Measurements from ENCODE around the gene RBBP4. TPM values are rescaled to one million over a fixed set of nuclear protein-coding genes. Genes with fewer than 3 reads are reported as not detected.

The RBBP4 gene
- total and polyA plus RNA-seq, 2 of the 13 experiments (the other 11 are each of a cell fraction or from before 2014, with no cell fraction given), result 64.4 to 166 TPM

DNA sequence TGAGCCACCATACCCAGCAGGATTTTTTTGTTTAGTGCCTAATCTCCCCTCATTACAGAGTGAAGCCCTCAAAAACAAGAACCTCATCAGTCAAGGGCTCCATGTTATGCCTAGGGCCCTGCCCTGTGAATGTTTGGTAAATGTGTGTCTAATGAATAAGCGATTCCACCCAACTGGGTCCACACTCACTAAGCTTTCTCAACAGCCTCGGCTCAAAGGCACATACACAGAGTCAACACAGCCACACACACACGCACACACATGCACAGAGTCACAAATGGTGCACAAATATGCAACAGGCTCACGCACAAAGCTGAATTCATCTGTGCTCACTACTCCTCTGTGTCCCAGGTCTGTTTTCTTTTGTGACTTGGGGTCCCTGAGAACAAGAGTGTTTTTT, 63.3 kb downstream of the RBBP4 start (continued):
- TF ChIP-seq, protein P1, sequence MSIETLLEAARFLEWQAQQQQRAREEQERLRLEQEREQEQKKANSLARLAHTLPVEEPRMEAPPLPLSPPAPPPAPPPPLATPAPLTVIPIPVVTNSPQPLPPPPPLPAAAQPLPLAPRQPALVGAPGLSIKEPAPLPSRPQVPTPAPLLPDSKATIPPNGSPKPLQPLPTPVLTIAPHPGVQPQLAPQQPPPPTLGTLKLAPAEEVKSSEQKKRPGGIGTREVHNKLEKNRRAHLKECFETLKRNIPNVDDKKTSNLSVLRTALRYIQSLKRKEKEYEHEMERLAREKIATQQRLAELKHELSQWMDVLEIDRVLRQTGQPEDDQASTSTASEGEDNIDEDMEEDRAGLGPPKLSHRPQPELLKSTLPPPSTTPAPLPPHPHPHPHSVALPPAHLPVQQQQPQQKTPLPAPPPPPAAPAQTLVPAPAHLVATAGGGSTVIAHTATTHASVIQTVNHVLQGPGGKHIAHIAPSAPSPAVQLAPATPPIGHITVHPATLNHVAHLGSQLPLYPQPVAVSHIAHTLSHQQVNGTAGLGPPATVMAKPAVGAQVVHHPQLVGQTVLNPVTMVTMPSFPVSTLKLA (IDR thresholded peaks at IDR 0.05), result no peak
- TF ChIP-seq YEATS4 (CRISPR knock-in tag; IDR thresholded peaks at IDR 0.05; ENCODE audit: borderline replicate concordance), result peak; percentile 42; the same call in 1 of the 2 replicates
- peak; percentile 53; the same call in 1 of the 2 replicates for TF ChIP-seq ZBTB20 (CRISPR knock-in tag; IDR thresholded peaks at IDR 0.05; ENCODE audit: borderline replicate concordance, low read depth)
- TF ChIP-seq, protein P2, sequence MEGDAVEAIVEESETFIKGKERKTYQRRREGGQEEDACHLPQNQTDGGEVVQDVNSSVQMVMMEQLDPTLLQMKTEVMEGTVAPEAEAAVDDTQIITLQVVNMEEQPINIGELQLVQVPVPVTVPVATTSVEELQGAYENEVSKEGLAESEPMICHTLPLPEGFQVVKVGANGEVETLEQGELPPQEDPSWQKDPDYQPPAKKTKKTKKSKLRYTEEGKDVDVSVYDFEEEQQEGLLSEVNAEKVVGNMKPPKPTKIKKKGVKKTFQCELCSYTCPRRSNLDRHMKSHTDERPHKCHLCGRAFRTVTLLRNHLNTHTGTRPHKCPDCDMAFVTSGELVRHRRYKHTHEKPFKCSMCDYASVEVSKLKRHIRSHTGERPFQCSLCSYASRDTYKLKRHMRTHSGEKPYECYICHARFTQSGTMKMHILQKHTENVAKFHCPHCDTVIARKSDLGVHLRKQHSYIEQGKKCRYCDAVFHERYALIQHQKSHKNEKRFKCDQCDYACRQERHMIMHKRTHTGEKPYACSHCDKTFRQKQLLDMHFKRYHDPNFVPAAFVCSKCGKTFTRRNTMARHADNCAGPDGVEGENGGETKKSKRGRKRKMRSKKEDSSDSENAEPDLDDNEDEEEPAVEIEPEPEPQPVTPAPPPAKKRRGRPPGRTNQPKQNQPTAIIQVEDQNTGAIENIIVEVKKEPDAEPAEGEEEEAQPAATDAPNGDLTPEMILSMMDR (CRISPR knock-in tag; IDR thresholded peaks at IDR 0.05), result no peak
- TF ChIP-seq, protein P3, sequence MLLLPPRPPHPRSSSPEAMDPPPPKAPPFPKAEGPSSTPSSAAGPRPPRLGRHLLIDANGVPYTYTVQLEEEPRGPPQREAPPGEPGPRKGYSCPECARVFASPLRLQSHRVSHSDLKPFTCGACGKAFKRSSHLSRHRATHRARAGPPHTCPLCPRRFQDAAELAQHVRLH (CRISPR knock-in tag; IDR thresholded peaks at IDR 0.05; ENCODE audit: borderline replicate concordance, low read depth), result 0 out of 2 replicates have a peak, but pooled peaks have one; percentile 36
- TF ChIP-seq NR2F1 (CRISPR knock-in tag; IDR thresholded peaks at IDR 0.05), result 0 out of 4 replicates have a peak, but pooled peaks of 1 of the 2 experiments have one; percentile 23
- TF ChIP-seq ZSCAN20 (CRISPR knock-in tag; IDR thresholded peaks at IDR 0.05; ENCODE audit: borderline replicate concordance), result no peak
- TF ChIP-seq CREM (IDR thresholded peaks at IDR 0.05), result no peak
- no peak for TF ChIP-seq CREM (CRISPR knock-in tag; IDR thresholded peaks at IDR 0.05)
- TF ChIP-seq FOXJ3 (CRISPR knock-in tag; IDR thresholded peaks at IDR 0.05; ENCODE audit: borderline replicate concordance), result peak; percentile 48; the same call in 1 of the 2 replicates
- TF ChIP-seq, protein P4, sequence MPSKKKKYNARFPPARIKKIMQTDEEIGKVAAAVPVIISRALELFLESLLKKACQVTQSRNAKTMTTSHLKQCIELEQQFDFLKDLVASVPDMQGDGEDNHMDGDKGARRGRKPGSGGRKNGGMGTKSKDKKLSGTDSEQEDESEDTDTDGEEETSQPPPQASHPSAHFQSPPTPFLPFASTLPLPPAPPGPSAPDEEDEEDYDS (CRISPR knock-in tag; IDR thresholded peaks at IDR 0.05), result peak; percentile 41; the same call in 1 of the 2 replicates
- TF ChIP-seq, protein P5, sequence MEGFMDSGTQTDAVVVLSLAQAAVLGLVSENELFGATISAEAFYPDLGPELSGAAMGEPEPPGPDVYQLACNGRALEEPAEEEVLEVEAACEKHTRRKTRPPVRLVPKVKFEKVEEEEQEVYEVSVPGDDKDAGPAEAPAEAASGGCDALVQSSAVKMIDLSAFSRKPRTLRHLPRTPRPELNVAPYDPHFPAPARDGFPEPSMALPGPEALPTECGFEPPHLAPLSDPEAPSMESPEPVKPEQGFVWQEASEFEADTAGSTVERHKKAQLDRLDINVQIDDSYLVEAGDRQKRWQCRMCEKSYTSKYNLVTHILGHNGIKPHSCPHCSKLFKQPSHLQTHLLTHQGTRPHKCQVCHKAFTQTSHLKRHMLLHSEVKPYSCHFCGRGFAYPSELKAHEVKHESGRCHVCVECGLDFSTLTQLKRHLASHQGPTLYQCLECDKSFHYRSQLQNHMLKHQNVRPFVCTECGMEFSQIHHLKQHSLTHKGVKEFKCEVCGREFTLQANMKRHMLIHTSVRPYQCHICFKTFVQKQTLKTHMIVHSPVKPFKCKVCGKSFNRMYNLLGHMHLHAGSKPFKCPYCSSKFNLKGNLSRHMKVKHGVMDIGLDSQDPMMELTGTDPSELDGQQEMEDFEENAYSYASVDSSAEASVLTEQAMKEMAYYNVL (CRISPR knock-in tag; IDR thresholded peaks at IDR 0.05; ENCODE audit: borderline replicate concordance), result no peak
- peak; percentile 71; the same call in 1 of the 2 replicates for TF ChIP-seq MIER3 (CRISPR knock-in tag; IDR thresholded peaks at IDR 0.05; ENCODE audit: borderline replicate concordance)
- TF ChIP-seq GTF2F1 (IDR thresholded peaks at IDR 0.05; ENCODE audit: low read length), result no peak
- TF ChIP-seq ZNF570 (CRISPR knock-in tag; IDR thresholded peaks at IDR 0.05; ENCODE audit: borderline replicate concordance), result no peak
- TF ChIP-seq, protein P6, sequence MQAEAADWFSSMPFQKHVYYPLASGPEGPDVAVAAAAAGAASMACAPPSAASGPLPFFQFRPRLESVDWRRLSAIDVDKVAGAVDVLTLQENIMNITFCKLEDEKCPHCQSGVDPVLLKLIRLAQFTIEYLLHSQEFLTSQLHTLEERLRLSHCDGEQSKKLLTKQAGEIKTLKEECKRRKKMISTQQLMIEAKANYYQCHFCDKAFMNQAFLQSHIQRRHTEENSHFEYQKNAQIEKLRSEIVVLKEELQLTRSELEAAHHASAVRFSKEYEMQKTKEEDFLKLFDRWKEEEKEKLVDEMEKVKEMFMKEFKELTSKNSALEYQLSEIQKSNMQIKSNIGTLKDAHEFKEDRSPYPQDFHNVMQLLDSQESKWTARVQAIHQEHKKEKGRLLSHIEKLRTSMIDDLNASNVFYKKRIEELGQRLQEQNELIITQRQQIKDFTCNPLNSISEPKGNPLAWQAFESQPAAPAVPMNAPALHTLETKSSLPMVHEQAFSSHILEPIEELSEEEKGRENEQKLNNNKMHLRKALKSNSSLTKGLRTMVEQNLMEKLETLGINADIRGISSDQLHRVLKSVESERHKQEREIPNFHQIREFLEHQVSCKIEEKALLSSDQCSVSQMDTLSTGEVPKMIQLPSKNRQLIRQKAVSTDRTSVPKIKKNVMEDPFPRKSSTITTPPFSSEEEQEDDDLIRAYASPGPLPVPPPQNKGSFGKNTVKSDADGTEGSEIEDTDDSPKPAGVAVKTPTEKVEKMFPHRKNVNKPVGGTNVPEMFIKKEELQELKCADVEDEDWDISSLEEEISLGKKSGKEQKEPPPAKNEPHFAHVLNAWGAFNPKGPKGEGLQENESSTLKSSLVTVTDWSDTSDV (CRISPR knock-in tag; IDR thresholded peaks at IDR 0.05), result no peak
- TF ChIP-seq FIP1L1 (IDR thresholded peaks at IDR 0.05; ENCODE audit: borderline replicate concordance, insufficient read depth, low read depth, low read length), result no peak
